Breast epithelium (tissue), 4 donors: ENCODE data around the gene ASPRV1. TPM values are rescaled to one million over a fixed set of nuclear protein-coding genes. Genes with fewer than 3 reads are reported as not detected.

Source experiments
- DNase-seq, 2 donors: peaks; one replicate each; pipeline ENCODE4 v3.0.0-alpha.2; 2019; ENCODE audit warnings: low spot score in 2 of 2
- H3K27ac ChIP-seq, 2 donors: fragments of 200-600 bp; sonication (generic) in 1 of 2; one replicate each; pipeline ENCODE4 v1.5.1; 2016 to 2019; ENCODE audit warnings: mild to moderate bottlenecking in 1 of 2
- H3K27me3 ChIP-seq, 2 donors: fragments of 200-600 bp; sonication (generic) in 1 of 2; one replicate each; pipeline versions ENCODE4 v1.5.1 to v1.6.0; 2017 to 2019; ENCODE audit warnings: control low read depth in 1 of 2, mild to moderate bottlenecking in 1 of 2
- H3K36me3 ChIP-seq: fragments of 200-600 bp; one replicate; pipeline ENCODE4 v1.5.1; 2019
- H3K4me1 ChIP-seq, 2 donors: fragments of 200-600 bp; sonication (generic); one replicate each; pipeline ENCODE4 v1.5.1; 2016 to 2019; ENCODE audit warnings: control low read depth in 1 of 2
- H3K4me3 ChIP-seq, 3 donors: fragments of 200-600 bp; sonication (generic); 1 replicate in 2 of 3; 2 replicates in 1 of 3; pipeline ENCODE4 v1.5.1; 2016 to 2019; ENCODE audit warnings: mild to moderate bottlenecking in 3 of 3, moderate library complexity in 2 of 3
- H3K9me3 ChIP-seq, 2 donors: fragments of 200-600 bp; sonication (generic) in 1 of 2; one replicate each; pipeline ENCODE4 v1.5.1; 2016 to 2019; ENCODE audit warnings: control low read depth in 1 of 2
- POLR2A ChIP-seq: fragments of 450-650 bp; IDR thresholded peaks from one replicate; pipeline ENCODE4 v1.6.1; 2016; ENCODE audit warnings: antibody characterized with exemption, mild to moderate bottlenecking, moderate library complexity
- POLR2AphosphoS5 ChIP-seq, 3 donors: sonication (generic); formaldehyde crosslinking; IDR thresholded peaks; one replicate each; pipeline ENCODE4 v1.6.1; 2017; ENCODE audit warnings: antibody characterized with exemption in 3 of 3
- intact Hi-C: fragments of 100-400 bp; cut with DNase I; formaldehyde crosslinking; loops from one replicate; pipeline ENCODE4 v1.15.1; 2023; ENCODE audit warnings: low total_unique reads
- total RNA-seq, 3 donors: library from RNA; depleted of rRNA; stranded (reverse); fragments of >200 nt; gene quantifications; one replicate each; pipeline ENCODE4 v1.1.0, GENCODE V29; 2016
- TF ChIP-seq, protein P1 (sequence below), 3 donors: fragments of 450-650 bp; IDR thresholded peaks; one replicate each; pipeline ENCODE4 v1.5.1; 2016 to 2017; ENCODE audit warnings: antibody characterized with exemption in 3 of 3, mild to moderate bottlenecking in 3 of 3, moderate library complexity in 3 of 3

ASPRV1 gene
- 1 to 10 TPM; 1.6 to 4.5 (median 1.8) TPM for total RNA-seq

- Histone ChIP-seq H3K36me3 (no peaks in the 10 kb centered on the region), H3K9me3 (no peaks in the 10 kb centered on the region), H3K27ac (no peak within 1 kb of the TSS), H3K4me3 (no peak within 1 kb of the TSS), H3K4me1 (peaks cover 0 to 6% of the 10 kb centered on the region in 2 donors), H3K27me3 (no peaks in the 10 kb centered on the region)
- intact Hi-C loops, result no loop called here
- no peak for DNase-seq
- TF ChIP-seq POLR2A, result no peak
- TF ChIP-seq POLR2AphosphoS5 (IDR thresholded peaks at IDR 0.05), result no peak
- TF ChIP-seq, protein P1, sequence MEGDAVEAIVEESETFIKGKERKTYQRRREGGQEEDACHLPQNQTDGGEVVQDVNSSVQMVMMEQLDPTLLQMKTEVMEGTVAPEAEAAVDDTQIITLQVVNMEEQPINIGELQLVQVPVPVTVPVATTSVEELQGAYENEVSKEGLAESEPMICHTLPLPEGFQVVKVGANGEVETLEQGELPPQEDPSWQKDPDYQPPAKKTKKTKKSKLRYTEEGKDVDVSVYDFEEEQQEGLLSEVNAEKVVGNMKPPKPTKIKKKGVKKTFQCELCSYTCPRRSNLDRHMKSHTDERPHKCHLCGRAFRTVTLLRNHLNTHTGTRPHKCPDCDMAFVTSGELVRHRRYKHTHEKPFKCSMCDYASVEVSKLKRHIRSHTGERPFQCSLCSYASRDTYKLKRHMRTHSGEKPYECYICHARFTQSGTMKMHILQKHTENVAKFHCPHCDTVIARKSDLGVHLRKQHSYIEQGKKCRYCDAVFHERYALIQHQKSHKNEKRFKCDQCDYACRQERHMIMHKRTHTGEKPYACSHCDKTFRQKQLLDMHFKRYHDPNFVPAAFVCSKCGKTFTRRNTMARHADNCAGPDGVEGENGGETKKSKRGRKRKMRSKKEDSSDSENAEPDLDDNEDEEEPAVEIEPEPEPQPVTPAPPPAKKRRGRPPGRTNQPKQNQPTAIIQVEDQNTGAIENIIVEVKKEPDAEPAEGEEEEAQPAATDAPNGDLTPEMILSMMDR (IDR thresholded peaks at IDR 0.05), result no peak
Measured at GRCh38 chr2:69961496-69961895, at the start of gene ASPRV1. TSS of gene ASPRV1 (minus strand) at chr2:69961631. CDS start at chr2:69961436, 195 bp downstream.

GRCh38 chr2:70010576-70011111 is 49.2 kb upstream of the ASPRV1 start:
- H3K4me1 ChIP-seq, result no peaks in the 10 kb centered on the region
- no peaks in the 10 kb centered on the region for H3K36me3 ChIP-seq
- intact Hi-C loops, result loop anchor here (2.0 kb wide), 1 partner anchor 54 kb away; no protein-coding TSS in a partner anchor
- TF ChIP-seq POLR2A (no peak), POLR2AphosphoS5 (IDR thresholded peaks at IDR 0.05) (no peak)
- TF ChIP-seq, protein P1 (IDR thresholded peaks at IDR 0.05), result no peak
- H3K4me3 ChIP-seq, result no peak overlapping the region
- DNase-seq, result no peak
- H3K9me3 ChIP-seq, result no peaks in the 10 kb centered on the region
- H3K27me3 ChIP-seq, result no peaks in the 10 kb centered on the region
- H3K27ac ChIP-seq, result no peak overlapping the region

GRCh38 chr2:70009762-70010575 is 48.5 kb upstream of the ASPRV1 start:
- no peak for DNase-seq
- Histone ChIP-seq H3K4me3 (no peak overlapping the region), H3K4me1 (no peaks in the 10 kb centered on the region), H3K9me3 (no peaks in the 10 kb centered on the region), H3K27ac (no peak overlapping the region), H3K27me3 (no peaks in the 10 kb centered on the region), H3K36me3 (no peaks in the 10 kb centered on the region)
- intact Hi-C loops, result loop anchor here (2.0 kb wide), 1 partner anchor 55 kb away; no protein-coding TSS in a partner anchor
- no peak for TF ChIP-seq POLR2A
- TF ChIP-seq, protein P1 (IDR thresholded peaks at IDR 0.05), result no peak
- no peak for TF ChIP-seq POLR2AphosphoS5 (IDR thresholded peaks at IDR 0.05)

DNA sequence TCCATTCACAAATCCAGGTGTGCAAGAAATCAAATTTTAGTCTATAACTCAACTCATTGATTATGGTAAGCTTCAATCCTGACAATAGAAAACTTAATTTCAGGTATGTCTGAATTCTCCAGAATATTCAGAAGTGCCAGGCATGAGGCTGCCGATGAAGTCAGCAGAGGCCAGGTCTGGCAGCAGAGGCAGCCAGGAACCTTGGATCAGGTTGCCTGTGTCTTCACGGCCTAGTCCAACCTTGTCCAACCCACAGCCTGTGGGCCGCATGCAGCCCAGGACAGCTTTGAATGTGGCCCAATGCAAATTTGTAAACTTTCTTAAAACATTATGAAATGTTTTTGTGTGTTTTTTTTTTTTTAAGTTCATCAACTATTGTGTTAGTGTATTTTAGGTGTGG is 46.9 kb upstream of the ASPRV1 start:
- no peak for DNase-seq
- Histone ChIP-seq H3K27ac (no peak overlapping the region), H3K27me3 (no peaks in the 10 kb centered on the region), H3K9me3 (no peaks in the 10 kb centered on the region), H3K36me3 (no peaks in the 10 kb centered on the region), H3K4me3 (no peak overlapping the region), H3K4me1 (no peaks in the 10 kb centered on the region)
- TF ChIP-seq POLR2A (no peak), POLR2AphosphoS5 (IDR thresholded peaks at IDR 0.05) (no peak)
- TF ChIP-seq, protein P1 (IDR thresholded peaks at IDR 0.05), result no peak
- intact Hi-C loops, result no loop called here

- TF ChIP-seq POLR2AphosphoS5 (IDR thresholded peaks at IDR 0.05) (no peak), POLR2A (no peak)
- TF ChIP-seq, protein P1 (IDR thresholded peaks at IDR 0.05), result no peak
- Histone ChIP-seq H3K36me3 (no peaks in the 10 kb centered on the region), H3K27me3 (no peaks in the 10 kb centered on the region), H3K4me3 (no peak overlapping the region), H3K27ac (no peak overlapping the region), H3K9me3 (no peaks in the 10 kb centered on the region), H3K4me1 (no peaks in the 10 kb centered on the region)
- DNase-seq, result no peak
- intact Hi-C loops, result no loop called here
Measured at GRCh38 chr2:70007151-70007550, 45.7 kb upstream of the ASPRV1 start.
